ENCODE measurements around the gene ABLIM2. TPM values are rescaled to one million over a fixed set of nuclear protein-coding genes. Genes with fewer than 3 reads are reported as not detected.
A peak's percentile ranks its signal among the peaks of the same experiment; 100 is the strongest.

The ABLIM2 gene
- total RNA-seq, 2 experiments from 2014 or later, result 0.32 to 0.54 TPM

DNA sequence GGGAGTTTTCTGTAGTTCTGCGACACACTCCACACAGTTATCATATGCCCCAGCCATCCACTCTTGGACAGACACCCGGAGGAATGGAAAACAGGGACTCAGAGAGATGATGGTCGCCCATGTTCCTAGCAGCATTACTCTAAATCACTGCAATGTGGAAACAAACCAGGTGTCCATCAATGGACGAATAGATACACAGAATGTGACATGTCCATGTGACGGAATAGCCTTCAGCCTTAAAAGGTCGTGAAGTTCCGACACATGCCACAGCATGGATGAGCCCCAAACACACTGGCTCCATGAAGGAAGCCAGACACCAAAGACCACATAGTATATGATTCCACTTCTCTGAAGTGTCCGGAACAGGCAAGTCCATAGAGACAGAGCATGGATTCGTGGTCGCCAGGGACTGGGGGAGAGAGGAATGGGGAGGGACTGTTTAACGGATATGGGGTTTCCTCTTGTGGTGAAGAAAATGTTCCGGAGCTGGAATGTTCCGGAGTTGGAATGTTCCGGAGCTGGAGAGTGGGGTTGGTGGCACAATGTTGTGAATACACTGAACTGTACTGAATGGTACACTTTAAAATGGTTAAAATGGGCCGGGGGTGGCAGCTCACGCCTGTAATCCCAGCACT lies 190.2 kb downstream of the ABLIM2 start:
- H3K4me1 Mint-ChIP-seq (ENCODE audit: low read depth), result peaks cover 79% of the 10 kb centered on the region
- H3K4me3 Mint-ChIP-seq, result no peak overlapping the region

GRCh38 chr4:7967501-7968261 lies 190.9 kb downstream of the ABLIM2 start:
- Mint-ChIP-seq H3K9me3 (no peaks in the 10 kb centered on the region), H3K27me3 (peaks cover 6% of the 10 kb centered on the region), H3K4me3 (no peak overlapping the region), H3K36me3 (ENCODE audit: low read depth) (peaks cover 13% of the 10 kb centered on the region), H3K4me1 (ENCODE audit: low read depth) (peaks cover 81% of the 10 kb centered on the region), H3K27ac (peak overlapping the region; percentile 46)
- TF ChIP-seq, protein P1, sequence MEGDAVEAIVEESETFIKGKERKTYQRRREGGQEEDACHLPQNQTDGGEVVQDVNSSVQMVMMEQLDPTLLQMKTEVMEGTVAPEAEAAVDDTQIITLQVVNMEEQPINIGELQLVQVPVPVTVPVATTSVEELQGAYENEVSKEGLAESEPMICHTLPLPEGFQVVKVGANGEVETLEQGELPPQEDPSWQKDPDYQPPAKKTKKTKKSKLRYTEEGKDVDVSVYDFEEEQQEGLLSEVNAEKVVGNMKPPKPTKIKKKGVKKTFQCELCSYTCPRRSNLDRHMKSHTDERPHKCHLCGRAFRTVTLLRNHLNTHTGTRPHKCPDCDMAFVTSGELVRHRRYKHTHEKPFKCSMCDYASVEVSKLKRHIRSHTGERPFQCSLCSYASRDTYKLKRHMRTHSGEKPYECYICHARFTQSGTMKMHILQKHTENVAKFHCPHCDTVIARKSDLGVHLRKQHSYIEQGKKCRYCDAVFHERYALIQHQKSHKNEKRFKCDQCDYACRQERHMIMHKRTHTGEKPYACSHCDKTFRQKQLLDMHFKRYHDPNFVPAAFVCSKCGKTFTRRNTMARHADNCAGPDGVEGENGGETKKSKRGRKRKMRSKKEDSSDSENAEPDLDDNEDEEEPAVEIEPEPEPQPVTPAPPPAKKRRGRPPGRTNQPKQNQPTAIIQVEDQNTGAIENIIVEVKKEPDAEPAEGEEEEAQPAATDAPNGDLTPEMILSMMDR (IDR thresholded peaks at IDR 0.05), result no peak
- DNase-seq (no peak), ATAC-seq (no peak)
- CTCF ChIA-PET, result interaction anchor here (1.0 kb wide), 2 partner anchors 103 to 163 kb away, joined by 3 to 4 read pairs; no protein-coding TSS in a partner anchor
- intact Hi-C loops (cut with micrococcal nuclease), result no loop called here
- POLR2A ChIA-PET, result interaction anchor here (0.8 to 0.9 kb wide), 2 partner anchors 91 to 122 kb away, joined by 3 read pairs; no protein-coding TSS in a partner anchor

More for the DNA sequence above, 190.2 kb downstream of the ABLIM2 start:
- TF ChIP-seq, protein P1 (IDR thresholded peaks at IDR 0.05), result no peak
- intact Hi-C loops (cut with micrococcal nuclease), result no loop called here
- H3K27me3 Mint-ChIP-seq, result peaks cover 2% of the 10 kb centered on the region
- ATAC-seq, result no peak
- peak overlapping the region; percentile 58 for H3K27ac Mint-ChIP-seq
- ChIA-PET POLR2A (interaction anchor here (0.9 kb wide), 1 partner anchor 123 kb away, joined by 3 read pairs; no protein-coding TSS in a partner anchor), CTCF (interaction anchor here (0.9 to 1.0 kb wide), 3 partner anchors 104 to 165 kb away, joined by 3 to 4 read pairs (median 3); no protein-coding TSS in a partner anchor)
- peaks cover 13% of the 10 kb centered on the region for H3K36me3 Mint-ChIP-seq (ENCODE audit: low read depth)
- no peaks in the 10 kb centered on the region for H3K9me3 Mint-ChIP-seq
- DNase-seq, result no peak

- peaks cover 77% of the 10 kb centered on the region for H3K4me1 Mint-ChIP-seq (ENCODE audit: low read depth)
- POLR2A ChIA-PET, result interaction anchor here (0.8 kb wide), 1 partner anchor 90 kb away, joined by 3 read pairs; no protein-coding TSS in a partner anchor
- CTCF ChIA-PET, result no interaction called here
- peaks cover 8% of the 10 kb centered on the region for H3K27me3 Mint-ChIP-seq
- peak overlapping the region; percentile 46 for H3K27ac Mint-ChIP-seq
- ATAC-seq (no peak), DNase-seq (no peak)
- H3K4me3 Mint-ChIP-seq, result no peak overlapping the region
- intact Hi-C loops (cut with micrococcal nuclease), result no loop called here
- TF ChIP-seq, protein P1 (IDR thresholded peaks at IDR 0.05), result no peak
- peaks cover 8% of the 10 kb centered on the region for H3K36me3 Mint-ChIP-seq (ENCODE audit: low read depth)
- H3K9me3 Mint-ChIP-seq, result no peaks in the 10 kb centered on the region
These were observed 191.6 kb downstream of the ABLIM2 start for GRCh38 chr4:7967063-7967440.

GRCh38 chr4:7966281-7967062 lies 192.1 kb downstream of the ABLIM2 start:
- ChIA-PET CTCF (no interaction called here), POLR2A (no interaction called here)
- ATAC-seq (no peak), DNase-seq (no peak)
- intact Hi-C loops (cut with micrococcal nuclease), result no loop called here
- Mint-ChIP-seq H3K9me3 (no peaks in the 10 kb centered on the region), H3K4me3 (no peak overlapping the region), H3K27ac (no peak overlapping the region), H3K4me1 (ENCODE audit: low read depth) (peaks cover 76% of the 10 kb centered on the region), H3K27me3 (peaks cover 8% of the 10 kb centered on the region), H3K36me3 (ENCODE audit: low read depth) (peaks cover 8% of the 10 kb centered on the region)
- TF ChIP-seq, protein P1 (IDR thresholded peaks at IDR 0.05), result no peak

All from activated CD8-positive, alpha-beta T cell treated with anti-CD3 and anti-CD28 coated beads for 36 hours (primary cell).